SK-N-MC (cell line): ENCODE measurements around the gene PPFIA4.

ENCODE experiments used
- EZH2 ChIP-seq: fragments of 200-600 bp; sonication (generic); IDR thresholded peaks from one replicate; pipeline ENCODE4 v1.6.1; 2017; ENCODE audit warnings: antibody characterized with exemption
- FOXP2 ChIP-seq: optimal IDR thresholded peaks from 2 replicates; pipeline ENCODE3; 2011; ENCODE audit warnings: mild to moderate bottlenecking, moderate library complexity; ENCODE audit not compliant: insufficient read depth; ENCODE audit errors: extremely low read length, control extremely low read depth
- POLR2AphosphoS5 ChIP-seq: IDR thresholded peaks from 2 replicates; pipeline ENCODE4 v1.6.1; 2012; ENCODE audit warnings: mild to moderate bottlenecking, low read depth, low read length, borderline replicate concordance

DNA sequence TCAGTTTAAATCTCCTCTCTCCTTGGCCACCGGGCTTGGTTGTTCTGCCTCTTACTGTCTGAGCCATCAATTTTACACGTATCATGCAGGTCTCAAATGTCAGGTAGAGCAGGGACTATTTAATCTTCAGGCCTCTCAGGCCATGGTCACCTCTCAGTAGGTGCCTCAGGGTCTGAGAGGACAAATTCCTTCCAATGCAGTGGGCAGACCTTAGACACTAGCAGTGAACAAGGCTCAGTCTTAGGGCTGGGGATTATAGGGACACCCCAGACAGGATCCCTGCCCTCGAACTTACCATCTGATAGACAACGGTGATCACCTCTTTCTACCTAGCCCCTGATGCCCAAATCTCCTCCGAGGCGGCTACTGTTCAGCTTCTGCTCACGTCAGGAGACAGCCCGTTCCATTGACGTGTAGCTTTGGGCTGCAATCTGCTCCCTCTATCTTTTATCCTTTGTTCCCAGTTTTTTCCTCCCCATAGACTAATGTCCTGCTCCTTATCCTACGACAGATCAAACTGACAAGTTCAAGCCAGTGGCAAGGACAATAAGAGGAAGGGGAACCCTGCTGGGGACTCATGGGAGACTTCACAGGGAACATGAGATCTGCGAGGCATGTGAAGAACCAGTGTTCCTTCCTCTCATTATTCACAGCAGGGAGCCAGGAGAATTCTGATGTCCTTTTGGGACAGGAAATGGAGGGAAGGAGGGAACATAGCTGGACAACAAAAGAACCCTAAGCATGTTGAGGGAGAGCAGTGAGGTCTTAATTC lies 60.9 kb downstream of the PPFIA4 start:
- TF ChIP-seq EZH2 = no peak
- TF ChIP-seq POLR2AphosphoS5 = no peak
- no peak for TF ChIP-seq FOXP2
